HG03442 (cell line): ENCODE results near the gene SEC14L5.
"Not testable (repeated sequence)": the region's sequence is repeated elsewhere in the genome, so short reads cannot be mapped to it uniquely, and the experiment has no call there.

Experiments
- ATAC-seq: cut with Tn5 transposase; IDR thresholded peaks from one replicate; pipeline ENCODE4 v1.9.1; 2021; ENCODE audit warnings: mild to moderate bottlenecking, moderate library complexity; ENCODE audit not compliant: unreplicated experiment

SEC14L5 gene

GRCh38 chr16:4948903-4949766 is 9.0 kb upstream of the SEC14L5 start:
- ATAC-seq, result no peak

GRCh38 chr16:4949986-4950385 is 8.1 kb upstream of the SEC14L5 start:
- ATAC-seq, result no peak

- not testable (repeated sequence) for ATAC-seq
These were observed 6.5 kb upstream of the SEC14L5 start for GRCh38 chr16:4951583-4951982.

- no peak for ATAC-seq
These were observed 3.4 kb upstream of the SEC14L5 start for GRCh38 chr16:4954714-4955113.

GRCh38 chr16:4957420-4957719 is 760 bp upstream of the SEC14L5 start:
- no peak for ATAC-seq

GRCh38 chr16:4958510-4959438 is 644 bp downstream of the SEC14L5 start:
- ATAC-seq, result no peak

- no peak for ATAC-seq
These were observed 2.4 kb downstream of the SEC14L5 start for GRCh38 chr16:4960579-4960978.

GRCh38 chr16:4962716-4963115 is 4.6 kb downstream of the SEC14L5 start:
- no peak for ATAC-seq

- not testable (repeated sequence) for ATAC-seq
These were observed 5.4 kb downstream of the SEC14L5 start for GRCh38 chr16:4963527-4963926.

- ATAC-seq, result no peak
These were observed 8.8 kb downstream of the SEC14L5 start for GRCh38 chr16:4966736-4967453.

- ATAC-seq, result not testable (repeated sequence)
These were observed 10.1 kb downstream of the SEC14L5 start for GRCh38 chr16:4968278-4968677.

GRCh38 chr16:4968879-4969483 is 10.9 kb downstream of the SEC14L5 start:
- no peak for ATAC-seq

- no peak for ATAC-seq
These were observed 11.9 kb downstream of the SEC14L5 start for GRCh38 chr16:4970010-4970409.

GRCh38 chr16:4972938-4973587 is 14.9 kb downstream of the SEC14L5 start:
- no peak for ATAC-seq

GRCh38 chr16:4976079-4976478 is 17.9 kb downstream of the SEC14L5 start:
- peak; percentile 99 for ATAC-seq

GRCh38 chr16:4976611-4977145 is 18.5 kb downstream of the SEC14L5 start:
- ATAC-seq, result no peak

- no peak for ATAC-seq
These were observed 21.0 kb downstream of the SEC14L5 start for GRCh38 chr16:4979164-4979563.

- no peak for ATAC-seq
These were observed 21.9 kb downstream of the SEC14L5 start for GRCh38 chr16:4979736-4980660.

GRCh38 chr16:4980691-4981090 is 22.6 kb downstream of the SEC14L5 start:
- no peak for ATAC-seq
